Rectal smooth muscle tissue (tissue), 1 donor: Measurements from ENCODE around the gene TUBD1.

Experiments used
- H3K27ac ChIP-seq: one replicate; pipeline ENCODE4 v1.7.0; 2013; ENCODE audit warnings: low read depth, low read length, inconsistent platforms
- H3K27me3 ChIP-seq: one replicate; pipeline ENCODE4 v1.7.0; 2013; ENCODE audit warnings: low read length; ENCODE audit not compliant: control insufficient read depth, insufficient read depth
- H3K36me3 ChIP-seq: one replicate; pipeline ENCODE4 v1.7.0; 2013; ENCODE audit warnings: low read length; ENCODE audit not compliant: control insufficient read depth, insufficient read depth
- H3K4me1 ChIP-seq: one replicate; pipeline ENCODE4 v1.7.0; 2013; ENCODE audit warnings: low read length; ENCODE audit not compliant: control insufficient read depth, insufficient read depth
- H3K4me3 ChIP-seq: one replicate; pipeline ENCODE4 v1.7.0; 2013; ENCODE audit warnings: low read length
- H3K9ac ChIP-seq: one replicate; pipeline ENCODE4 v1.7.0; 2013; ENCODE audit warnings: low read length

The TUBD1 gene

GRCh38 chr17:59825533-59826322 lies 67.0 kb downstream of the TUBD1 start:
- H3K27me3 ChIP-seq = no peaks in the 10 kb centered on the region
- H3K9ac ChIP-seq = no peak overlapping the region
- H3K4me1 ChIP-seq = peaks cover 16% of the 10 kb centered on the region
- H3K4me3 ChIP-seq = no peak overlapping the region
- H3K27ac ChIP-seq = peak overlapping the region; percentile 87
- no peaks in the 10 kb centered on the region for H3K36me3 ChIP-seq

DNA sequence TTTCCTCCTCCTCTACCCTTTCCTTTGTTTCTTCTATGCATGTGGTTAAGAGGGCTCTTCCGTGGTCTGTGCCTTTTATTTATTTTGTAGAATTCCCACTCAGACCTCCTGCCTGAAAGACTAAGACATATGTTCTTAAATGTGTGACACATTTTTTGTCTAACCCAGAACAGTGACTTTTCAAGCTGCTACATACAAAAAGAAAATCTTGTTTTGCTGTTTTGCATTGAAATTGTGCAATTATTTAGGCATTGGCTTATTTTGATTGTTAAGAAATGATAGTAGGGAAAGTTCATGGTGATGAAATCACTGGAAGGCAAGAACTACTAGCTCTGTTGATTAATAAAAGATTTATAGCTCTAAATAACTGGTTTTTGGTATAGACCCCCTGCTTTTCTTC lies 76.8 kb downstream of the TUBD1 start:
- no peak overlapping the region for H3K9ac ChIP-seq

GRCh38 chr17:59814685-59815084 lies 78.1 kb downstream of the TUBD1 start:
- Histone ChIP-seq H3K9ac (no peak overlapping the region), H3K27ac (no peak overlapping the region), H3K4me3 (no peak overlapping the region)

More for the DNA sequence above, 76.8 kb downstream of the TUBD1 start:
- no peak overlapping the region for H3K27ac ChIP-seq
- no peak overlapping the region for H3K4me3 ChIP-seq
- no peaks in the 10 kb centered on the region for H3K27me3 ChIP-seq
- no peaks in the 10 kb centered on the region for H3K4me1 ChIP-seq
- H3K36me3 ChIP-seq = peaks cover 10% of the 10 kb centered on the region

GRCh38 chr17:59814276-59814675 lies 78.5 kb downstream of the TUBD1 start:
- Histone ChIP-seq H3K4me3 (no peak overlapping the region), H3K9ac (no peak overlapping the region), H3K36me3 (peaks cover 10% of the 10 kb centered on the region), H3K27me3 (no peaks in the 10 kb centered on the region), H3K27ac (no peak overlapping the region), H3K4me1 (no peaks in the 10 kb centered on the region)

More at GRCh38 chr17:59814685-59815084, 78.1 kb downstream of the TUBD1 start:
- Histone ChIP-seq H3K36me3 (peaks cover 10% of the 10 kb centered on the region), H3K27me3 (no peaks in the 10 kb centered on the region), H3K4me1 (no peaks in the 10 kb centered on the region)

- Histone ChIP-seq H3K36me3 (peaks cover 10% of the 10 kb centered on the region), H3K4me1 (peaks cover 3% of the 10 kb centered on the region), H3K27me3 (no peaks in the 10 kb centered on the region), H3K27ac (no peak overlapping the region), H3K9ac (no peak overlapping the region), H3K4me3 (no peak overlapping the region)
Measured at GRCh38 chr17:59812139-59812538, 80.6 kb downstream of the TUBD1 start.

DNA sequence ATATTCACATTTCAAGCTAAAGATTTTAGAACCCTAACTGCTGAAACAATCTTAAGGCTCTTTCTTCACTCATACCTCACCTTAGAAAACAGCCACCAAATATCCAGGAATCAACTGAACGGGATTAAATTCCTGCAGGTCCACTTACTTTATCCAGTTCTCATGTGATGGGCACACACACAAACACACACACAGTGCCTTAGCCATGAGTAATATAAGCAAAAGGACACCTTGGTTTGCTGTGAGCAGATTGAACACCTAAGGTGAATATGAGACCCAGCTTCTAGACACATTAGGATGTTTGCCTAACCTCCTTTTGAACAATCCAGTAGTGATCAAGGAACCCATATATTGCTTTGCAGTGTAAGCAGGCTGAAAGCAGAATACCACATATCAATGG lies 81.5 kb downstream of the TUBD1 start:
- Histone ChIP-seq H3K27me3 (no peaks in the 10 kb centered on the region), H3K9ac (no peak overlapping the region), H3K4me1 (peaks cover 3% of the 10 kb centered on the region), H3K27ac (no peak overlapping the region), H3K36me3 (peaks cover 10% of the 10 kb centered on the region), H3K4me3 (no peak overlapping the region)

DNA sequence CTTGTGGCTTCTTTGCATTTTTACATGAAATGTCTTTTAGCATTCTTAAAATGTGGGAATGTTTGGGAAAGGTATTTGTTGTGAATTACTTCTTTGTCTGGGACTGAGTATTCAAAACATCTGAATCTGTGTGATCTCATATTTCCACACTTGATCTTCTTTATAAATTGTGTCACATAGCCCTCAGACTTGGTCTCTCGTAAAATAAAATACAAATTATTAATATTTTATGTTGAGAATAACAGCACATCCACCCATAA lies 81.9 kb downstream of the TUBD1 start:
- Histone ChIP-seq H3K27ac (no peak overlapping the region), H3K27me3 (no peaks in the 10 kb centered on the region), H3K36me3 (peaks cover 10% of the 10 kb centered on the region), H3K4me1 (peaks cover 3% of the 10 kb centered on the region), H3K4me3 (no peak overlapping the region), H3K9ac (no peak overlapping the region)
